H1 (cell line): ENCODE results near the gene AMER2. TPM values are rescaled to one million over a fixed set of nuclear protein-coding genes. Genes with fewer than 3 reads are reported as not detected.

Source experiments
- CBX8 ChIP-seq: fragments of 300-800, 300-1000 bp; sonication (generic); IDR thresholded peaks from 2 replicates; pipeline ENCODE4 v1.7.1; 2016; ENCODE audit warnings: low read depth, low read length, borderline replicate concordance
- CEBPB ChIP-seq: IDR thresholded peaks from 2 replicates; pipeline ENCODE4 v1.6.1; 2012; ENCODE audit warnings: low read depth, low read length
- EGR1 ChIP-seq: IDR thresholded peaks from 2 replicates; pipeline ENCODE4 v1.6.1; 2011; ENCODE audit warnings: low read depth, low read length, borderline replicate concordance
- GABPA ChIP-seq: IDR thresholded peaks from 2 replicates; pipeline ENCODE4 v1.6.1; 2011; ENCODE audit warnings: mild to moderate bottlenecking, low read length, moderate library complexity, borderline replicate concordance; ENCODE audit not compliant: insufficient read depth
- JUN ChIP-seq: IDR thresholded peaks from 2 replicates; pipeline ENCODE4 v1.6.1; 2011; ENCODE audit warnings: low read depth, mild to moderate bottlenecking, improper control_type of control experiment, low read length
- KDM4A ChIP-seq: IDR thresholded peaks from one replicate; pipeline ENCODE4 v1.7.1; 2012; ENCODE audit warnings: low read depth, mild to moderate bottlenecking, moderate library complexity, low read length, inconsistent platforms; ENCODE audit not compliant: severe bottlenecking
- YY1 ChIP-seq: IDR thresholded peaks from 2 replicates; pipeline ENCODE4 v1.6.1; 2011; ENCODE audit warnings: low read depth, mild to moderate bottlenecking, low read length
- polyA plus RNA-seq, 7 experiments: library from polyadenylated mRNA; depleted of rRNA in 3 of 7; stranded (reverse) in 5 of 7; unstranded in 2 of 7; fragments of >200 nt in 5 of 7; fragments of 200-250 nt in 2 of 7; gene quantifications; 1 replicate in 5 of 7; 2 replicates in 1 of 7; 4 replicates in 1 of 7; pipeline versions ENCODE4 v1.2.1 to v1.2.3, GENCODE V29; 2011 to 2013; ENCODE audit warnings: missing spikeins in 2 of 7, mixed read lengths in 2 of 7
- total RNA-seq: library from RNA; stranded (reverse); fragmentation: NEBNext Ultra II Directional; extraction: Animal tissue kit (Norgen Biotek cat#: 25700); gene quantifications from 2 replicates; pipeline ENCODE4 v1.2.1, GENCODE V29; 2021
- TF ChIP-seq, protein P1 (sequence below): fragments of 300-600 bp; sonication (generic); IDR thresholded peaks from 2 replicates; pipeline ENCODE4 v1.7.1; 2012; ENCODE audit warnings: low read length, moderate library complexity, mild to moderate bottlenecking, inconsistent platforms; ENCODE audit not compliant: insufficient replicate concordance
- TF ChIP-seq, protein P2 (sequence below): IDR thresholded peaks from 2 replicates; pipeline ENCODE4 v1.6.1; 2012; ENCODE audit warnings: inconsistent platforms

AMER2 gene
- total and polyA plus RNA-seq, 2 of the 8 experiments (the other 6 are each of a cell fraction or from before 2014, with no cell fraction given) = 0.14 to 0.50 TPM

DNA sequence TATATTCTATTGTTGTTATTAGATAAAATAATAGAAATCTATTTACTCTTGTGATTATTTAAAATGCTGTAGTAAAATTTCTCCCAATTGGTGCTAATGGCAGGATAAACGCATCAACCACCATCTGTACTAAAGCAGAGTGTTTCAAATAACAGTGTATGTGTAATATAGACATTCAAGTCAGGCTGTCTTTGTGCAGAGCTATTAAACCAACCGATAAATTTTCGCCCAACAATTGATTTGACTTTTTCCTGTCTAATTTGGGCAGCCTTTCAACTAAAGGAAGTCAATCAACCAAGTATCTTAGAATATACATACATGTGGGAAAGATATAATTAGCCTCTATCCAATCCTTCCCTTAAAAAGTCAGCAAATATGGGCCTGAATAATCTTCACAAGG, 5.8 kb downstream of the AMER2 start (continued):
- TF ChIP-seq KDM4A (no peak), GABPA (no peak), CBX8 (no peak), EGR1 (no peak), CEBPB (no peak), JUN (no peak), YY1 (no peak)
- TF ChIP-seq, protein P1, sequence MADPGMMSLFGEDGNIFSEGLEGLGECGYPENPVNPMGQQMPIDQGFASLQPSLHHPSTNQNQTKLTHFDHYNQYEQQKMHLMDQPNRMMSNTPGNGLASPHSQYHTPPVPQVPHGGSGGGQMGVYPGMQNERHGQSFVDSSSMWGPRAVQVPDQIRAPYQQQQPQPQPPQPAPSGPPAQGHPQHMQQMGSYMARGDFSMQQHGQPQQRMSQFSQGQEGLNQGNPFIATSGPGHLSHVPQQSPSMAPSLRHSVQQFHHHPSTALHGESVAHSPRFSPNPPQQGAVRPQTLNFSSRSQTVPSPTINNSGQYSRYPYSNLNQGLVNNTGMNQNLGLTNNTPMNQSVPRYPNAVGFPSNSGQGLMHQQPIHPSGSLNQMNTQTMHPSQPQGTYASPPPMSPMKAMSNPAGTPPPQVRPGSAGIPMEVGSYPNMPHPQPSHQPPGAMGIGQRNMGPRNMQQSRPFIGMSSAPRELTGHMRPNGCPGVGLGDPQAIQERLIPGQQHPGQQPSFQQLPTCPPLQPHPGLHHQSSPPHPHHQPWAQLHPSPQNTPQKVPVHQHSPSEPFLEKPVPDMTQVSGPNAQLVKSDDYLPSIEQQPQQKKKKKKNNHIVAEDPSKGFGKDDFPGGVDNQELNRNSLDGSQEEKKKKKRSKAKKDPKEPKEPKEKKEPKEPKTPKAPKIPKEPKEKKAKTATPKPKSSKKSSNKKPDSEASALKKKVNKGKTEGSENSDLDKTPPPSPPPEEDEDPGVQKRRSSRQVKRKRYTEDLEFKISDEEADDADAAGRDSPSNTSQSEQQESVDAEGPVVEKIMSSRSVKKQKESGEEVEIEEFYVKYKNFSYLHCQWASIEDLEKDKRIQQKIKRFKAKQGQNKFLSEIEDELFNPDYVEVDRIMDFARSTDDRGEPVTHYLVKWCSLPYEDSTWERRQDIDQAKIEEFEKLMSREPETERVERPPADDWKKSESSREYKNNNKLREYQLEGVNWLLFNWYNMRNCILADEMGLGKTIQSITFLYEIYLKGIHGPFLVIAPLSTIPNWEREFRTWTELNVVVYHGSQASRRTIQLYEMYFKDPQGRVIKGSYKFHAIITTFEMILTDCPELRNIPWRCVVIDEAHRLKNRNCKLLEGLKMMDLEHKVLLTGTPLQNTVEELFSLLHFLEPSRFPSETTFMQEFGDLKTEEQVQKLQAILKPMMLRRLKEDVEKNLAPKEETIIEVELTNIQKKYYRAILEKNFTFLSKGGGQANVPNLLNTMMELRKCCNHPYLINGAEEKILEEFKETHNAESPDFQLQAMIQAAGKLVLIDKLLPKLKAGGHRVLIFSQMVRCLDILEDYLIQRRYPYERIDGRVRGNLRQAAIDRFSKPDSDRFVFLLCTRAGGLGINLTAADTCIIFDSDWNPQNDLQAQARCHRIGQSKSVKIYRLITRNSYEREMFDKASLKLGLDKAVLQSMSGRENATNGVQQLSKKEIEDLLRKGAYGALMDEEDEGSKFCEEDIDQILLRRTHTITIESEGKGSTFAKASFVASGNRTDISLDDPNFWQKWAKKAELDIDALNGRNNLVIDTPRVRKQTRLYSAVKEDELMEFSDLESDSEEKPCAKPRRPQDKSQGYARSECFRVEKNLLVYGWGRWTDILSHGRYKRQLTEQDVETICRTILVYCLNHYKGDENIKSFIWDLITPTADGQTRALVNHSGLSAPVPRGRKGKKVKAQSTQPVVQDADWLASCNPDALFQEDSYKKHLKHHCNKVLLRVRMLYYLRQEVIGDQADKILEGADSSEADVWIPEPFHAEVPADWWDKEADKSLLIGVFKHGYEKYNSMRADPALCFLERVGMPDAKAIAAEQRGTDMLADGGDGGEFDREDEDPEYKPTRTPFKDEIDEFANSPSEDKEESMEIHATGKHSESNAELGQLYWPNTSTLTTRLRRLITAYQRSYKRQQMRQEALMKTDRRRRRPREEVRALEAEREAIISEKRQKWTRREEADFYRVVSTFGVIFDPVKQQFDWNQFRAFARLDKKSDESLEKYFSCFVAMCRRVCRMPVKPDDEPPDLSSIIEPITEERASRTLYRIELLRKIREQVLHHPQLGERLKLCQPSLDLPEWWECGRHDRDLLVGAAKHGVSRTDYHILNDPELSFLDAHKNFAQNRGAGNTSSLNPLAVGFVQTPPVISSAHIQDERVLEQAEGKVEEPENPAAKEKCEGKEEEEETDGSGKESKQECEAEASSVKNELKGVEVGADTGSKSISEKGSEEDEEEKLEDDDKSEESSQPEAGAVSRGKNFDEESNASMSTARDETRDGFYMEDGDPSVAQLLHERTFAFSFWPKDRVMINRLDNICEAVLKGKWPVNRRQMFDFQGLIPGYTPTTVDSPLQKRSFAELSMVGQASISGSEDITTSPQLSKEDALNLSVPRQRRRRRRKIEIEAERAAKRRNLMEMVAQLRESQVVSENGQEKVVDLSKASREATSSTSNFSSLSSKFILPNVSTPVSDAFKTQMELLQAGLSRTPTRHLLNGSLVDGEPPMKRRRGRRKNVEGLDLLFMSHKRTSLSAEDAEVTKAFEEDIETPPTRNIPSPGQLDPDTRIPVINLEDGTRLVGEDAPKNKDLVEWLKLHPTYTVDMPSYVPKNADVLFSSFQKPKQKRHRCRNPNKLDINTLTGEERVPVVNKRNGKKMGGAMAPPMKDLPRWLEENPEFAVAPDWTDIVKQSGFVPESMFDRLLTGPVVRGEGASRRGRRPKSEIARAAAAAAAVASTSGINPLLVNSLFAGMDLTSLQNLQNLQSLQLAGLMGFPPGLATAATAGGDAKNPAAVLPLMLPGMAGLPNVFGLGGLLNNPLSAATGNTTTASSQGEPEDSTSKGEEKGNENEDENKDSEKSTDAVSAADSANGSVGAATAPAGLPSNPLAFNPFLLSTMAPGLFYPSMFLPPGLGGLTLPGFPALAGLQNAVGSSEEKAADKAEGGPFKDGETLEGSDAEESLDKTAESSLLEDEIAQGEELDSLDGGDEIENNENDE = no peak
- TF ChIP-seq, protein P2, sequence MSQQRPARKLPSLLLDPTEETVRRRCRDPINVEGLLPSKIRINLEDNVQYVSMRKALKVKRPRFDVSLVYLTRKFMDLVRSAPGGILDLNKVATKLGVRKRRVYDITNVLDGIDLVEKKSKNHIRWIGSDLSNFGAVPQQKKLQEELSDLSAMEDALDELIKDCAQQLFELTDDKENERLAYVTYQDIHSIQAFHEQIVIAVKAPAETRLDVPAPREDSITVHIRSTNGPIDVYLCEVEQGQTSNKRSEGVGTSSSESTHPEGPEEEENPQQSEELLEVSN = no peak
